GM23338 (cell line): ENCODE data around the gene CHST15. TPM values are rescaled to one million over a fixed set of nuclear protein-coding genes. Genes with fewer than 3 reads are reported as not detected.

Source experiments
- ATAC-seq: fragments of 200-7000 bp; cut with Tn5 transposase; 3 replicates; pipeline ENCODE4 v1.9.1; 2020
- DNase-seq: peaks from one replicate; pipeline ENCODE4 v3.0.0-alpha.2; 2015; ENCODE audit warnings: low spot score
- H2AFZ ChIP-seq: fragments of 200-600 bp; sonication (generic); 2 replicates; pipeline ENCODE4 v1.8.0; 2016; ENCODE audit warnings: antibody characterized with exemption, mild to moderate bottlenecking, moderate library complexity
- H3F3A ChIP-seq: fragments of 200-600 bp; sonication (generic); replicated peaks from 2 replicates; pipeline ENCODE4 v1.8.0; 2017; ENCODE audit warnings: antibody characterized with exemption, mixed run types, low read depth
- H3K27ac ChIP-seq: fragments of 200-600 bp; sonication (generic); 2 replicates; pipeline ENCODE4 v1.6.1; 2016; ENCODE audit warnings: low read depth
- H3K27me3 ChIP-seq: fragments of 200-600 bp; sonication (generic); 2 replicates; pipeline ENCODE4 v1.8.0; 2016; ENCODE audit warnings: mild to moderate bottlenecking, mixed run types, moderate library complexity; ENCODE audit not compliant: insufficient read depth
- H3K36me3 ChIP-seq: fragments of 200-600 bp; sonication (generic); 2 replicates; pipeline ENCODE4 v1.8.0; 2016; ENCODE audit warnings: mild to moderate bottlenecking; ENCODE audit not compliant: insufficient read depth
- H3K4me1 ChIP-seq: fragments of 200-600 bp; sonication (generic); 2 replicates; pipeline ENCODE4 v1.8.0; 2016; ENCODE audit warnings: mild to moderate bottlenecking, moderate library complexity; ENCODE audit not compliant: insufficient read depth
- H3K4me2 ChIP-seq: fragments of 200-600 bp; sonication (generic); 2 replicates; pipeline ENCODE4 v1.7.1; 2017; ENCODE audit warnings: mixed run types
- H3K4me3 ChIP-seq: fragments of 200-600 bp; sonication (generic); 2 replicates; pipeline ENCODE4 v1.6.1; 2016; ENCODE audit warnings: mixed run types
- H3K79me2 ChIP-seq: fragments of 200-600 bp; sonication (generic); replicated peaks from 2 replicates; pipeline ENCODE4 v1.8.0; 2017; ENCODE audit warnings: mild to moderate bottlenecking; ENCODE audit not compliant: insufficient read depth
- H3K9me2 ChIP-seq: fragments of 200-600 bp; sonication (generic); 2 replicates; pipeline ENCODE4 v1.8.0; 2017; ENCODE audit not compliant: insufficient read depth
- H4K20me1 ChIP-seq: fragments of 200-600 bp; sonication (generic); replicated peaks from 2 replicates; pipeline ENCODE4 v1.8.0; 2017; ENCODE audit warnings: mild to moderate bottlenecking; ENCODE audit not compliant: insufficient read depth
- H3K27ac Mint-ChIP-seq: 2 replicates; pipeline ENCODE4 v1.8.0; 2020; ENCODE audit warnings: inconsistent platforms, mild to moderate bottlenecking, moderate library complexity, mixed read lengths
- H3K27me3 Mint-ChIP-seq: 3 replicates; pipeline ENCODE4 v1.8.0; 2022; ENCODE audit warnings: low read depth, mild to moderate bottlenecking, moderate library complexity, mixed read lengths, inconsistent platforms; ENCODE audit not compliant: insufficient read depth, poor library complexity
- H3K36me3 Mint-ChIP-seq: 3 replicates; pipeline ENCODE4 v1.8.0; 2021; ENCODE audit warnings: low read depth, mild to moderate bottlenecking, inconsistent platforms, moderate library complexity, mixed read lengths
- H3K4me1 Mint-ChIP-seq: 3 replicates; pipeline ENCODE4 v1.8.0; 2020; ENCODE audit warnings: mild to moderate bottlenecking, inconsistent platforms, mixed read lengths
- H3K4me3 Mint-ChIP-seq: 3 replicates; pipeline ENCODE4 v1.8.0; 2021; ENCODE audit warnings: moderate library complexity, mild to moderate bottlenecking, inconsistent platforms, mixed read lengths
- H3K9me3 Mint-ChIP-seq: 3 replicates; pipeline ENCODE4 v1.8.0; 2020; ENCODE audit warnings: moderate library complexity, mild to moderate bottlenecking, inconsistent platforms, mixed read lengths
- CREB1 ChIP-seq: fragments of 250-450 bp; sonication (Bioruptor Pico); IDR thresholded peaks from 2 replicates; pipeline ENCODE4 v1.5.0; 2020; ENCODE audit warnings: low read depth, mild to moderate bottlenecking, moderate library complexity
- ETS1 ChIP-seq: IDR thresholded peaks from 2 replicates; pipeline ENCODE4 v1.6.1; 2016; ENCODE audit warnings: antibody characterized with exemption
- EZH2 ChIP-seq: fragments of 200-600 bp; sonication (generic); IDR thresholded peaks from one replicate; pipeline ENCODE4 v1.8.0; 2017; ENCODE audit warnings: antibody characterized with exemption, mild to moderate bottlenecking, low read depth; ENCODE audit not compliant: unreplicated experiment
- EZH2phosphoT487 ChIP-seq: fragments of 200-600 bp; sonication (generic); IDR thresholded peaks from one replicate; pipeline ENCODE4 v1.8.1; 2018; ENCODE audit warnings: antibody characterized with exemption; ENCODE audit not compliant: unreplicated experiment
- JUNB ChIP-seq: IDR thresholded peaks from one replicate; pipeline ENCODE4 v1.6.1; 2016; ENCODE audit warnings: antibody characterized with exemption; ENCODE audit not compliant: unreplicated experiment
- NANOG ChIP-seq: IDR thresholded peaks from 2 replicates; pipeline ENCODE4 v1.6.1; 2016; ENCODE audit warnings: antibody characterized with exemption, borderline replicate concordance
- POLR2AphosphoS5 ChIP-seq: IDR thresholded peaks from 2 replicates; pipeline ENCODE4 v1.6.1; 2016; ENCODE audit warnings: antibody characterized with exemption, low read depth
- REST ChIP-seq: IDR thresholded peaks from one replicate; pipeline ENCODE4 v1.6.1; 2018; ENCODE audit warnings: antibody characterized with exemption; ENCODE audit not compliant: unreplicated experiment
- STAT1 ChIP-seq: IDR thresholded peaks from one replicate; pipeline ENCODE4 v1.6.1; 2016; ENCODE audit warnings: antibody characterized with exemption; ENCODE audit not compliant: unreplicated experiment
- ZNF114 ChIP-seq: fragments of 250-450 bp; sonication (Bioruptor Pico); IDR thresholded peaks from 2 replicates; pipeline ENCODE4 v1.5.0; 2020; ENCODE audit warnings: mild to moderate bottlenecking, moderate library complexity
- ZNF331 ChIP-seq: fragments of 250-450 bp; sonication (Bioruptor Pico); IDR thresholded peaks from 2 replicates; pipeline ENCODE4 v1.5.0; 2020; ENCODE audit warnings: low read depth, mild to moderate bottlenecking, moderate library complexity
- ZNF462 ChIP-seq: fragments of 250-450 bp; sonication (Bioruptor Pico); IDR thresholded peaks from 2 replicates; pipeline ENCODE4 v1.5.0; 2020; ENCODE audit warnings: mild to moderate bottlenecking, moderate library complexity
- polyA plus RNA-seq: library from polyadenylated mRNA; unstranded; fragments of >200 nt; fragmentation: Nextera tagmentation; extraction: Ambion mirVana; gene quantifications from 2 replicates; pipeline ENCODE4 v1.2.1, GENCODE V29; 2016
- total RNA-seq: library from RNA; depleted of rRNA; stranded (reverse); fragments of >200 nt; shearing (Covaris generic); gene quantifications from 2 replicates; pipeline ENCODE4 v1.2.3, GENCODE V29; 2014

The CHST15 gene
- total and polyA plus RNA-seq, 2 experiments from 2014 or later, result 2.6 to 11.2 TPM

GRCh38 chr10:124005991-124006392, 87.4 kb downstream of the CHST15 start (continued):
- no peak for TF ChIP-seq ETS1
- TF ChIP-seq ZNF331 (CRISPR knock-in tag), result no peak
- no peak for TF ChIP-seq REST
- no peak for TF ChIP-seq CREB1 (CRISPR knock-in tag)
- TF ChIP-seq JUNB, result no peak
- TF ChIP-seq EZH2, result no peak
- no peak for TF ChIP-seq ZNF114 (CRISPR knock-in tag)
- TF ChIP-seq EZH2phosphoT487, result no peak
- TF ChIP-seq POLR2AphosphoS5, result no peak
- TF ChIP-seq STAT1, result no peak
- TF ChIP-seq NANOG, result no peak

- Mint-ChIP-seq H3K9me3 (no peaks in the 10 kb centered on the region), H3K27ac (no peak overlapping the region), H3K36me3 (peaks cover 10% of the 10 kb centered on the region), H3K27me3 (peaks cover 12% of the 10 kb centered on the region), H3K4me1 (peaks cover 11% of the 10 kb centered on the region), H3K4me3 (no peak overlapping the region)
- Histone ChIP-seq H3K9me2 (no peaks in the 10 kb centered on the region), H3K4me3 (no peak overlapping the region), H4K20me1 (no peaks in the 10 kb centered on the region), H3K36me3 (no peaks in the 10 kb centered on the region), H3F3A (no peaks in the 10 kb centered on the region), H3K27me3 (no peaks in the 10 kb centered on the region), H2AFZ (no peak overlapping the region), H3K27ac (no peak overlapping the region), H3K4me2 (no peak overlapping the region), H3K4me1 (no peaks in the 10 kb centered on the region), H3K79me2 (no peaks in the 10 kb centered on the region)
- no peak for DNase-seq
- no peak for ATAC-seq
- no peak for TF ChIP-seq NANOG
- TF ChIP-seq ZNF331 (CRISPR knock-in tag), result no peak
- TF ChIP-seq EZH2phosphoT487, result no peak
- TF ChIP-seq ZNF462 (CRISPR knock-in tag), result no peak
- TF ChIP-seq JUNB, result no peak
These were observed 88.3 kb downstream of the CHST15 start for GRCh38 chr10:124005091-124005490.
